Endothelial cell (in vitro differentiated cells): ENCODE measurements around the gene RNASET2. TPM values are rescaled to one million over a fixed set of nuclear protein-coding genes. Genes with fewer than 3 reads are reported as not detected.
"Not testable (repeated sequence)": the region's sequence is repeated elsewhere in the genome, so short reads cannot be mapped to it uniquely, and the experiment has no call there.

Source experiments
- DNase-seq: peaks from one replicate; pipeline ENCODE4 v3.0.0; 2021; ENCODE audit warnings: low spot score
- H3K27ac Mint-ChIP-seq: one replicate; pipeline ENCODE4 v1.8.0; 2021; ENCODE audit warnings: mixed read lengths, inconsistent platforms; ENCODE audit not compliant: unreplicated experiment
- H3K27me3 Mint-ChIP-seq: one replicate; pipeline ENCODE4 v1.8.0; 2021; ENCODE audit warnings: mild to moderate bottlenecking, moderate library complexity, mixed read lengths, inconsistent platforms; ENCODE audit not compliant: unreplicated experiment
- H3K36me3 Mint-ChIP-seq: one replicate; pipeline ENCODE4 v1.8.0; 2021; ENCODE audit warnings: mild to moderate bottlenecking, low read depth, mixed read lengths, inconsistent platforms; ENCODE audit not compliant: unreplicated experiment
- H3K4me1 Mint-ChIP-seq: one replicate; pipeline ENCODE4 v1.8.0; 2021; ENCODE audit warnings: mild to moderate bottlenecking, mixed read lengths, inconsistent platforms; ENCODE audit not compliant: unreplicated experiment
- H3K4me3 Mint-ChIP-seq: one replicate; pipeline ENCODE4 v1.8.0; 2021; ENCODE audit warnings: mild to moderate bottlenecking, mixed read lengths, inconsistent platforms; ENCODE audit not compliant: unreplicated experiment
- H3K9me3 Mint-ChIP-seq: one replicate; pipeline ENCODE4 v1.8.0; 2021; ENCODE audit warnings: mixed read lengths, inconsistent platforms; ENCODE audit not compliant: unreplicated experiment
- total RNA-seq: library from RNA; stranded (reverse); fragmentation: NEBNext Ultra II Directional; extraction: Animal tissue kit (Norgen Biotek cat#: 25700); gene quantifications from one replicate; pipeline ENCODE4 v1.2.1, GENCODE V29; 2021; ENCODE audit not compliant: unreplicated experiment
- TF ChIP-seq, protein P1 (sequence below): fragments of 200-600 bp; sonication (generic); IDR thresholded peaks from one replicate; pipeline ENCODE4 v1.5.0; 2021; ENCODE audit warnings: antibody characterized with exemption; ENCODE audit not compliant: unreplicated experiment

RNASET2 gene
- total RNA-seq, 1 donor from 2014 or later = 11.6 TPM

DNA sequence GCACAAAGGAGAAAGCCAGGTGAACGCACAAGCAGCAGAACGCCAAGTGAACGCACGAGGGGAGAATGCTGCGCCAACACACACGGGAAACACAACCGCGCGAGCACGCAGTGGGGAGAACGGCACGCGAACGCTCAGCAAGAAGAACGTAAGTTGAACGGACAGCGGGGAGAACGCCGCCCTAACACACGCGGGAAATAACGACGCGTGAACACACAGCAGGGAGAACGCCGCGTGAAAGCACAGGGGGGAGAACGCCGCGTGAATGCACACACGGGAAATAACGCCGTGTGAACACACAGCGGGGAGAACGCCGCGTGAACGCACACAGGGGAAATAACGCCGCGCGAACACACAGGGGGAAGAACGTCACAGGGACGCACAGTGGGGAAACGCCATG is 54.7 kb downstream of the RNASET2 start:
- Mint-ChIP-seq H3K36me3 (peaks cover 28% of the 10 kb centered on the region), H3K9me3 (no peaks in the 10 kb centered on the region), H3K4me3 (no peak overlapping the region), H3K27ac (peak overlapping the region; percentile 61), H3K4me1 (peaks cover 13% of the 10 kb centered on the region), H3K27me3 (peaks cover 44% of the 10 kb centered on the region)
- TF ChIP-seq, protein P1, sequence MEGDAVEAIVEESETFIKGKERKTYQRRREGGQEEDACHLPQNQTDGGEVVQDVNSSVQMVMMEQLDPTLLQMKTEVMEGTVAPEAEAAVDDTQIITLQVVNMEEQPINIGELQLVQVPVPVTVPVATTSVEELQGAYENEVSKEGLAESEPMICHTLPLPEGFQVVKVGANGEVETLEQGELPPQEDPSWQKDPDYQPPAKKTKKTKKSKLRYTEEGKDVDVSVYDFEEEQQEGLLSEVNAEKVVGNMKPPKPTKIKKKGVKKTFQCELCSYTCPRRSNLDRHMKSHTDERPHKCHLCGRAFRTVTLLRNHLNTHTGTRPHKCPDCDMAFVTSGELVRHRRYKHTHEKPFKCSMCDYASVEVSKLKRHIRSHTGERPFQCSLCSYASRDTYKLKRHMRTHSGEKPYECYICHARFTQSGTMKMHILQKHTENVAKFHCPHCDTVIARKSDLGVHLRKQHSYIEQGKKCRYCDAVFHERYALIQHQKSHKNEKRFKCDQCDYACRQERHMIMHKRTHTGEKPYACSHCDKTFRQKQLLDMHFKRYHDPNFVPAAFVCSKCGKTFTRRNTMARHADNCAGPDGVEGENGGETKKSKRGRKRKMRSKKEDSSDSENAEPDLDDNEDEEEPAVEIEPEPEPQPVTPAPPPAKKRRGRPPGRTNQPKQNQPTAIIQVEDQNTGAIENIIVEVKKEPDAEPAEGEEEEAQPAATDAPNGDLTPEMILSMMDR = no peak
- no peak for DNase-seq

DNA sequence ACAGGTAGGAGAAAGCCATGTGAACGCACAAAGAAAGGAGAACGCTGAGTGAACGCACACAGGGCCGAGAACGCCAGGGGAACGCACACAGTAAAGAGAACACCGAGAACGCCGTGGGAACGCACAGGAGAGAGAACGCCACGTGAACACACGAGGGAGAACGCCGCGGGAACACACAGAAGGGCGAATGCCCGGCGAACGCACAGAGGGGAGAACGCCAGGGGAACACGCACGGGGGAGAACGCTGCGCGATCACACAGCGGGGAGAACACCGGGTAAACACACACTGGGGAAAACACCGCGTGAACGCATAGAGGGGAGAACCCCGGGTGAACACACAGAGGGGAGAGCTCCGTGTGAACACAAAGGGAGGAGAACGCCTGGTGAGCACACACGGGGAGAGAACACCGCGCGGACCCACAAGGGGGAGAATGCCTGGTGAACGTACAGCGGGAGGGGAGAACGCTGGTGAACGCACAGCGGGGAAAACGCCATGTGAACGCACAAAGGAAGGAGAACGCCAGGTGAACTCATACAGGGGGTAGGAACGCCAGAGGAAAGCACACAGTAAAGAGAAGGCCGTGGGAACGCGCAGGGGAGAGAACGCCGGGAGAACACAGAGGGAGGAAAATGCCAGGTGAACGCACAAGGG is 55.3 kb downstream of the RNASET2 start:
- H3K27me3 Mint-ChIP-seq = peaks cover 44% of the 10 kb centered on the region
- H3K36me3 Mint-ChIP-seq = peaks cover 28% of the 10 kb centered on the region
- H3K4me1 Mint-ChIP-seq = peaks cover 8% of the 10 kb centered on the region
- peak overlapping the region; percentile 71 for H3K27ac Mint-ChIP-seq
- TF ChIP-seq, protein P1 = no peak
- DNase-seq = no peak
- H3K4me3 Mint-ChIP-seq = no peak overlapping the region
- no peaks in the 10 kb centered on the region for H3K9me3 Mint-ChIP-seq

DNA sequence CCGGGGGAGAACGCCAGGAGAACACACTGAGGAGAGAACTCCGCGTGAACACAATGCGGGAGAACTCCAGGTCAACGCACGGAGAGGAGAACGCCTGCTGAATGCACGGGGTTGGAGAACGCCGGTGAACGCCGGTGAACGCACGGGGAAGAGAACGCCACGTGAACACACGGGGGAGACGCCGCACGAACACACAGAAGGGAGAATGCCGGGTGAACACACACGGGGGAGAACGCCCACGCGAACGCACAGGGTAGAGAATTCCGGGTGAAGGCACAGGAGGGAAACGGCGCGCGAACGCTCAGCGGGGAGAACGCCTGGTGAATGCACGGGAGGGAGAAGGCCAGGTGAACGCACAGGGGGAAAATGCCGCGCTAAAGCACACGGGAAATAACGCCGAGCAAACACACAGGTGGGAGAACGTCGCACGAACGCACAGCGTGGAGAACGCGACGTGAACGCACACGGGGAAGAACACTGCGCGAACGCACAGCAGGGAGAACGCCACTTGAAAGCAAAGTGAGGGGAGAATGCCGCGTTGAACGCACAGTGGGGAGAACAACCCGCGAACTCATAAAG is 56.1 kb downstream of the RNASET2 start:
- TF ChIP-seq, protein P1 = no peak
- H3K27me3 Mint-ChIP-seq = peaks cover 44% of the 10 kb centered on the region
- H3K4me3 Mint-ChIP-seq = no peak overlapping the region
- H3K9me3 Mint-ChIP-seq = no peaks in the 10 kb centered on the region
- peak overlapping the region; percentile 71 for H3K27ac Mint-ChIP-seq
- peaks cover 28% of the 10 kb centered on the region for H3K36me3 Mint-ChIP-seq
- H3K4me1 Mint-ChIP-seq = peaks cover 8% of the 10 kb centered on the region
- no peak for DNase-seq

DNA sequence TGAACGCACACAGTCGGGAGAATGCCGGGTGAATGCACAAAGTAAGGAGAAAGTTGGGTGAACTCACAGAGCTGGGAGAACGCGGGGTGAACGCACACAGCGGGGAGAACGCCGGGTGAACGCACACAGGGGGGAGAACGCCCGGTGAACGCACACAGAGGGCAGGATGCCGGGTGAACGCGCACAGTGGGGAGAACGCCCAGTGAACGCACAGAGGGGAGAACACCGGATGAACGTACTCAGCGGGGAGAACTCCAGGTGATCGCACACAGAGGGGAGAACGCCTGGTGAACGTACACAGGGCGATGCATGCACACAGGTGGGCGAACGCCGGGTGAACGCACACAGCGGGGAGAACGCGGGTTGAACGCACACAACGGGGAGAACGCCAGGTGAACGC is 57.4 kb downstream of the RNASET2 start:
- Mint-ChIP-seq H3K9me3 (no peaks in the 10 kb centered on the region), H3K36me3 (peaks cover 28% of the 10 kb centered on the region), H3K4me3 (no peak overlapping the region), H3K27ac (no peak overlapping the region), H3K27me3 (peaks cover 40% of the 10 kb centered on the region), H3K4me1 (peaks cover 8% of the 10 kb centered on the region)
- DNase-seq = no peak
- TF ChIP-seq, protein P1 = no peak

DNA sequence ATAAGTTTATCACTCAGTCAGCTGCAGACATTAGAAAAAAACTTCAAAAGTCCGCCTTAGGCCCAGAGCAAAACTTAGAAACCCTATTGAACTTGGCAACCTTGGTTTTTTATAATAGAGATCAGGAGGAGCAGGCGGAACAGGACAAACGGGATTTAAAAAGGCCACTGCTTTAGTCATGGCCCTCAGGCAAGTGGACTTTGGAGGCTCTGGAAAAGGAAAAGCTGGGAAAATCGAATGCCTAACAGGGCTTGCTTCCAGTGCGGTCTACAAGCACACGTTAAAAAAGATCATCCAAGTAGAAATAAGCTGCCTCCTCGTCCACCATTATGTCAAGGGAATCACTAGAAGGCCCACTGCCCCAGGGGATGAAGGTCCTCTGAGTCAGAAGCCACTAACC is 61.7 kb downstream of the RNASET2 start:
- DNase-seq, H3K36me3 Mint-ChIP-seq, H3K27me3 Mint-ChIP-seq, H3K4me3 Mint-ChIP-seq, H3K4me1 Mint-ChIP-seq, H3K9me3 Mint-ChIP-seq, H3K27ac Mint-ChIP-seq: not testable (repeated sequence)

DNA sequence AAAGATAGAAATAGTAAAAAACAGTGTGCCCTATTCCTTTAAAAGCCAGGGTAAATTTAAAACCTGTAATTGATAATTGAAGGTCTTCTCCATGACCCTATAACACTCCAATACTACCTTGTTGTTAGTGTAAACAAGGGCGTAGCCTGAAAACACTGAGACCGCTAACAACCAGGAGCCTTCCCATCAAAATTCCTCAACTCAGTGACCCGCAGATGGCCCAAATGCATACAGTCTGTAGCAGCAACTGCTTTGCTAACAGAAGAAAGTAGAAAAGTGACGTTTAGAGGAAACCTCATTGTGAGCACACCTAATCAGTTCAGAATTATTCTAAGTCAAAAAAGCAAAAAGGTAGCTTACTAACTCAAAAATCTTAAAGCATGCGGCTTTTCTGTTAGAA is 63.9 kb downstream of the RNASET2 start:
- not testable (repeated sequence) for H3K9me3 Mint-ChIP-seq, H3K4me1 Mint-ChIP-seq, H3K36me3 Mint-ChIP-seq, H3K27ac Mint-ChIP-seq, H3K27me3 Mint-ChIP-seq, H3K4me3 Mint-ChIP-seq, DNase-seq

DNA sequence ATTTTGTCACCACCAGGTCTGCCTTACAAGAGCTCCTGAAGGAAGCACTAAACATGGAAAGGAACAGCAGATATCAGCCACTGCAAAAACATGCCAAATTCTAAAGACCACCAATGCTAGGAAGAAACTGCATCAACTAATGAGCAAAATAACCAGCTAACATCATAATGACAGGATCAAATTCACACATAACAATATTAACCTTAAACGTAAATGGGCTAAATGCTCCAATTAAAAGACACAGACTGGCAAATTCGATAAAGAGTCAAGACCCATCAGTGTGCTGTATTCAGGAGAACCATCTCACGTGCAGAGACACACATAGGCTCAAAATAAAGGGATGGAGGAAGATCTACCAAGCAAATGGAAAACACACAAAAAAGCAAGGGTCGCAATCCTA is 69.6 kb downstream of the RNASET2 start:
- not testable (repeated sequence) for H3K27ac Mint-ChIP-seq, H3K36me3 Mint-ChIP-seq, H3K9me3 Mint-ChIP-seq, H3K4me3 Mint-ChIP-seq, H3K27me3 Mint-ChIP-seq, DNase-seq, H3K4me1 Mint-ChIP-seq

DNA sequence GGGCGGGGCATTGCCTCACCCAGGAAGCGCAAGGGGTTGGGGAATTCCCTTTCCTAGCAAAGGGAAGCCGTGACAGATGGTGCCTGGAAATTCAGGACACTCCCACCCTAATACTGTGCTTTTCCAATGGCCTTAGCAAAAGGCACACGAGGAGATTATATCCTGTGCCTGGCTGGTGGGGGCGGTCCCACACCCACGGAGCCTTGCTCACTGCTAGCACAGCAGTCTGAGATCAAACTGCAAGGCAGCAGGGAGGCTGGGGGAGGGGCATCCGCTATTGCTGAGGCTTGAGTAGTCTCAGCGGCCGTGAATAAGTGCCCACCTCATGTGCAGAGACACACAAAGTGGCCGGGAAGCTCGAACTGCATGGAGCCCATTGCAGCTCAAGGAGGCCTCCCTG is 71.4 kb downstream of the RNASET2 start:
- H3K27me3 Mint-ChIP-seq, H3K36me3 Mint-ChIP-seq, H3K4me3 Mint-ChIP-seq, H3K4me1 Mint-ChIP-seq, H3K9me3 Mint-ChIP-seq, H3K27ac Mint-ChIP-seq, DNase-seq: not testable (repeated sequence)
